Measurements from ENCODE around the gene ALG2.

Gene ALG2

GRCh38 chr9:99251157-99251556 is 29.4 kb upstream of the ALG2 start:
- no peak overlapping the region for H3K4me3 ChIP-seq (replicated peaks; ENCODE audit: insufficient read depth, low read length)
- no peak for TF ChIP-seq REST (IDR thresholded peaks at IDR 0.05; ENCODE audit: insufficient replicate concordance, low read depth)
- no peak for TF ChIP-seq SPI1 (IDR thresholded peaks at IDR 0.05; ENCODE audit: borderline replicate concordance, low read depth)
- no peak for TF ChIP-seq POLR2AphosphoS5 (IDR thresholded peaks at IDR 0.05; ENCODE audit: low read depth)
- TF ChIP-seq CTCF (IDR thresholded peaks at IDR 0.05; ENCODE audit: insufficient read depth, low read length): no peak
- no peak for TF ChIP-seq GABPA (IDR thresholded peaks at IDR 0.05; ENCODE audit: low read depth)
- no peak overlapping the region for H3K27ac ChIP-seq (replicated peaks)
- no peaks in the 10 kb centered on the region for H3K27me3 ChIP-seq (ENCODE audit: insufficient read depth, poor library complexity, severe bottlenecking)
- no peak for DNase-seq (ENCODE audit: low read depth in 1 of 2, low spot score in 1 of 2)

GRCh38 chr9:99249619-99250018 is 27.9 kb upstream of the ALG2 start:
- TF ChIP-seq SPI1 (IDR thresholded peaks at IDR 0.05; ENCODE audit: borderline replicate concordance, low read depth) (no peak), REST (IDR thresholded peaks at IDR 0.05; ENCODE audit: insufficient replicate concordance, low read depth) (no peak), CTCF (IDR thresholded peaks at IDR 0.05; ENCODE audit: insufficient read depth, low read length) (no peak)
- Histone ChIP-seq H3K4me3 (replicated peaks; ENCODE audit: insufficient read depth, low read length) (no peak overlapping the region), H3K27me3 (ENCODE audit: insufficient read depth, poor library complexity, severe bottlenecking) (no peaks in the 10 kb centered on the region), H3K27ac (replicated peaks) (no peak overlapping the region)
- no peak for DNase-seq (ENCODE audit: low read depth in 1 of 2, low spot score in 1 of 2)

GRCh38 chr9:99244344-99245260 is 22.9 kb upstream of the ALG2 start:
- no peak for TF ChIP-seq GABPA (IDR thresholded peaks at IDR 0.05; ENCODE audit: low read depth)
- no peak for TF ChIP-seq REST (IDR thresholded peaks at IDR 0.05; ENCODE audit: insufficient replicate concordance, low read depth)
- TF ChIP-seq SPI1 (IDR thresholded peaks at IDR 0.05; ENCODE audit: borderline replicate concordance, low read depth): peak; percentile 3; the same call in 1 of the 2 replicates
- peak overlapping the region; percentile 56 for H3K27ac ChIP-seq (replicated peaks)
- DNase-seq (ENCODE audit: low read depth in 1 of 2, low spot score in 1 of 2): no peak

More at GRCh38 chr9:99244344-99245260, 22.9 kb upstream of the ALG2 start:
- no peak overlapping the region for H3K4me3 ChIP-seq (replicated peaks; ENCODE audit: insufficient read depth, low read length)
- H3K27me3 ChIP-seq (ENCODE audit: insufficient read depth, poor library complexity, severe bottlenecking): no peaks in the 10 kb centered on the region

Data from HL-60 (cell line).